ENCODE data around the gene ESPN.

Gene ESPN

GRCh38 chr1:6466751-6467150 lies 42.2 kb downstream of the ESPN start:
- no peak for DNase-seq (ENCODE audit: low spot score)

GRCh38 chr1:6467224-6467623 lies 42.6 kb downstream of the ESPN start:
- no peak for DNase-seq (ENCODE audit: low spot score)

GRCh38 chr1:6467744-6468688 lies 43.4 kb downstream of the ESPN start:
- DNase-seq (ENCODE audit: low spot score) = no peak

- no peak for DNase-seq (ENCODE audit: low spot score)
Observed at GRCh38 chr1:6468729-6469461, 44.3 kb downstream of the ESPN start.

GRCh38 chr1:6470132-6471085 lies 45.8 kb downstream of the ESPN start:
- DNase-seq (ENCODE audit: low spot score) = no peak

GRCh38 chr1:6471086-6471969 lies 46.8 kb downstream of the ESPN start:
- no peak for DNase-seq (ENCODE audit: low spot score)

- no peak for DNase-seq (ENCODE audit: low spot score)
Observed at GRCh38 chr1:6471970-6472368, 47.4 kb downstream of the ESPN start.

GRCh38 chr1:6472391-6472790 lies 47.8 kb downstream of the ESPN start:
- no peak for DNase-seq (ENCODE audit: low spot score)

GRCh38 chr1:6473156-6473555 lies 48.6 kb downstream of the ESPN start:
- DNase-seq (ENCODE audit: low spot score) = no peak

GRCh38 chr1:6473974-6474814 lies 49.6 kb downstream of the ESPN start:
- no peak for DNase-seq (ENCODE audit: low spot score)

GRCh38 chr1:6474815-6475282 lies 50.3 kb downstream of the ESPN start:
- no peak for DNase-seq (ENCODE audit: low spot score)

GRCh38 chr1:6475381-6476133 lies 51.0 kb downstream of the ESPN start:
- peak; percentile 57 for DNase-seq (ENCODE audit: low spot score)

- no peak for DNase-seq (ENCODE audit: low spot score)
Observed at GRCh38 chr1:6476483-6476882, 51.9 kb downstream of the ESPN start.

GRCh38 chr1:6477039-6477820 lies 52.7 kb downstream of the ESPN start:
- no peak for DNase-seq (ENCODE audit: low spot score)

GRCh38 chr1:6481820-6482219 lies 57.2 kb downstream of the ESPN start:
- no peak for DNase-seq (ENCODE audit: low spot score)

GRCh38 chr1:6483017-6483760 lies 58.6 kb downstream of the ESPN start:
- DNase-seq (ENCODE audit: low spot score) = no peak

- no peak for DNase-seq (ENCODE audit: low spot score)
Observed at GRCh38 chr1:6483761-6484117, 59.2 kb downstream of the ESPN start.

GRCh38 chr1:6484826-6485167 lies 60.2 kb downstream of the ESPN start:
- no peak for DNase-seq (ENCODE audit: low spot score)

Measured in kidney tubule cell (primary cell).